Stimulated activated CD8-positive, alpha-beta memory T cell treated with anti-CD3 and anti-CD28 coated beads, Interleukin-2, amount 100 ng/mL, for 1 hour (primary cell): ENCODE results near the gene GSTT2.
"Not testable (repeated sequence)": the region's sequence is repeated elsewhere in the genome, so short reads cannot be mapped to it uniquely, and the experiment has no call there.

Experiments
- DNase-seq, 2 donors: peaks; one replicate each; pipeline ENCODE4 v3.0.0-alpha.2; 2020; ENCODE audit warnings: low read depth in 2 of 2

GSTT2 gene

DNA sequence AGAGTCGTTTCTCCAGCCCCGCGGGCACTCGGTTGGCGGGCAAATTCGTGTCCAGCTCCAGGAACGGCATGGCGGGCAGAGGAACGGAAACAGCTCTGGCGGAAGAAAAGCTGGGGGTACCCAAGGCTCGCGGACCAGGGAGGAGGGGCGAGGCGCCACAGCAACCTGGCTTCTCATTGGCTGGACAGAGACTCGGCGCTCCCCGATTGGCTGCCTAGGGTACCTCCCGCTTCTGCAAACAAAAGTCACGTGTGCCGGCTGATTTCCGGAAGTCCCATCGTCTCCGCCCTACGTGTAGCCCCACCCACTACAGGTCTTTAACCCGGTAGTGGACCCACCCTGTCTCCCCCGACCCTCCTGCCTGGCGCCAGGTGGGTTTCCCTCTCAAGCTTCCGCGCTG is 5.6 kb upstream of the GSTT2 start, which contains the start of gene DDT:
TSS of gene DDT (minus strand) at position 97 of the 400 bp plus-strand sequence. CDS start at position 70, 27 bp downstream.
- not testable (repeated sequence) for DNase-seq

DNA sequence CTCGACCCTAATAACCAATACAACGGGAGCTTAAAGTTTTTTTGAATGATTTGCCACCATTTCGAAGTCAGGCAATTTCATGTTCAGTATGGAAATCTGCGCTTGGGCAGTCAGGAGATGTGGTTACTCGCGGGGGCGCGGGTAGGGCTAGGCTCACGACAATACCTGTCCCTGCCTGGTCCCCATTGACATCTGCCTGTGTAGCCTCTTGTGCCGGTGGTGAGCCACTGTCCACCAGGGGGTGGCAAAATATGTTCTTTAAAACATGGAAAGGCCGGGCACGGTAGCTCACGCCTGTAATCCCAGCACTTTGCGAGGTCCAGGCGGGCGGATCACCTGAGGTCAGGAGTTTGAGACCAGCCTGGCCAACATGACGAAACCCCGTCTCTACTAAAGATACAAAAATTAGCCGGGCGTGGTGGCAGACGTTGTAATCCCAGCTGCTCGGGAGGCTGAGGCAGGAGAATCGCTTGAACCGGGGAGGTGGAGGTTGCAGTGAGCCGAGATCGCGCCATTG is 5.0 kb upstream of the GSTT2 start:
- not testable (repeated sequence) for DNase-seq

DNA sequence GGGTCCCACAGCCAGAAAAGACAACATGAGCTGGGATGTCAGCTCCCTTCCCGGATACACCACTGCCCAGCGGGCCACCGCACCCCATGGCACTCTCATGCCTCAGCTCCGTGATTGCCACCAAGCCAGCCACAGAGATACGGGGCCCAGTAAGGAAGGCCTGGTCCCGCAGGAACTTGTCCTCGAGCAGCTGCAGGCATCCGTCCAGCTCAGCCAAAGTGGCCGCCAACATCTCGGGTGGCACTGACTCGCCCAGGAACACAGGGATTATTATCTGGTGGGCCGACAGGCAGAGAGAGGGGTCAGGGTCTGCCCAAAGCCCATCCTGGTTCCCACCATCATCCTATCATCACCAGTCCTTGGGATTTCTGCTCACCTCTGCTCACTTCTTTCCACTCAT is 2.6 kb upstream of the GSTT2 start:
- DNase-seq = not testable (repeated sequence)

DNA sequence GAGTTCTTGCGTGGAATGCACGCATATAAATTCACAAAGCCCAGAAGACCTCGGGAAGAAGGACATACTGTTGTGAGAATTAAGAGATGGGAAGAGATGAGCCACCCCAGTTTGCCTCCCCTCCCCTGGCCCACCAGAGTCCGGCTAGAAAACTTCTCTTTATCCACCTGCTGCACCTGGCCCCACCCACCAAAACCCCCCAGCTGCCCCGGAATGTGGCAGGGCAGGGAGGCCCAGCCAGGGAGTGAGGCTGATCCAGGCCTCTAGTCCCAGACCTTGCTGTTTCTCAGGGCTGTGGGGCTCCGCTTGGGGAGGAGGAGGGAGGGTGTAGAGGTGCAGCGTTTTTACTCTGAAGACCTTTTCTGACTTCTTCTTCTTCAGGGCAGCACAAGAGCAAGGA is 633 bp downstream of the GSTT2 start:
- not testable (repeated sequence) for DNase-seq

DNA sequence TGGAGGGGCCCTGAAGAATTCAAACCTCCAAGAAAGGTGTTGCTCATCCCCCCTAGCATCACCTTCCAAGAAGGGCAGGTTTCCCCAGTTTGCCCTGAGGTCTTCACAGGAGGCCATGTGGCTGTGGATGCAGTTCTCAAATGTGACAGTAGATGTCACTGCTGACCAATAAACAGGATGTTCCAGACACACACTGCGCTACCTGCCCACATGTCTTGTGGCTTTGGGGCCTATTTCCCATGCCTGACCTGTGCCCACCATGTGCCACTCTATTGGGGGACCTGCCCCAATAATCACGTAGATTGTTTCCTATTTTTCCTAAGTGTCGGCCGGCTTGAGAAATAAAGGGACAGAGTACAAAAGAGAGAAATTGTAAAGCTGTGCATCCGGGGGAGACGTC is 4.5 kb downstream of the GSTT2 start:
- no peak for DNase-seq

DNA sequence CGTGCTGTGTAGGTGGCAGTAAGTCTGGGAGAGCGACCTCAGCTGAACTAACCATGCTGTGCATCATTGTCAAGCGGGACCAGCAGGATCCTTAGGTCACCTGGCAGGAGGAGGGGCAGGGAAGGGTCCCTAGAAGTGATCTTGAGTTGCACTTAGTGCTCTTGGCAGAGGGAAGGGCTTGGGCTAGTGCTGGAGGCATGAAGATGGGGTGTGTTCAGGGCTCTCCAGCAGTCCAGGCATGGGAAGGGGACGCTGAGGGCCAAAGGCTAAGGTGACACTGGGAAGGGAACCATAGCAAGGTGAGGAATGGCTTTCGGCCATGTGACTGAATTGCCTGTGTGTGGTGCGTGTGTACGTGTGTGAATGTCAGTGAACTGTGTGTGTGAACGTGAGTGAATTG is 6.2 kb downstream of the GSTT2 start:
- not testable (repeated sequence) for DNase-seq

DNA sequence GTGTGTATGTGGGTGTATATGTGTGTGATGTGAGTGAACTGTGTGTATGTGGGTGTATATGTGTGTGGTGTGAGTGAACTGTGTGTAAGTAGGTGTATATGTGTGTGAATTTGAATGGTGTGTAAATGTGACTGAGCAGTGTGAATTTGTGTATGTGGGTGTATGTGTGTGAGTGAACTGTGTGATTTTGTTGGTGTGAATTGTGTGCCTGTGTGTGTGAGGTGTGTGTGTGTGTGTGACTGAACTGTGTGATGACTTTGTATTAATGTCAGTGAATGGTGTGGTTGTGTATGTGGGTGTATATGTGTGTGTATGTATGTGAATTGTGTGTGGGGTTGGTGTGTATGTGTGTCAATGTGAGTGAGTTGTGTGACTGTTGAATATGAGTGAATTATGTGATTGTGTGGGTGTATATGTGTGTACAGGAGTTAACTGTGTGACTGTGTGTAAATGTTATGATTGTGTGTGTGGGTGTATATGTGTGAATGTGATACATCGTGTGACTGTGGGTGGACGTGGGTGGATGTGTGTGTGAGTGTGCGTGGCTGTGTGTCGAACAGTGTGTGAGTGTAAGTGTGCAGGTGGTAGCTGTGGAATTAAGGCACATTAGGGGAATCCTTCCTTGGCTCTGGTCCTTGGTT is 6.7 kb downstream of the GSTT2 start:
- not testable (repeated sequence) for DNase-seq

DNA sequence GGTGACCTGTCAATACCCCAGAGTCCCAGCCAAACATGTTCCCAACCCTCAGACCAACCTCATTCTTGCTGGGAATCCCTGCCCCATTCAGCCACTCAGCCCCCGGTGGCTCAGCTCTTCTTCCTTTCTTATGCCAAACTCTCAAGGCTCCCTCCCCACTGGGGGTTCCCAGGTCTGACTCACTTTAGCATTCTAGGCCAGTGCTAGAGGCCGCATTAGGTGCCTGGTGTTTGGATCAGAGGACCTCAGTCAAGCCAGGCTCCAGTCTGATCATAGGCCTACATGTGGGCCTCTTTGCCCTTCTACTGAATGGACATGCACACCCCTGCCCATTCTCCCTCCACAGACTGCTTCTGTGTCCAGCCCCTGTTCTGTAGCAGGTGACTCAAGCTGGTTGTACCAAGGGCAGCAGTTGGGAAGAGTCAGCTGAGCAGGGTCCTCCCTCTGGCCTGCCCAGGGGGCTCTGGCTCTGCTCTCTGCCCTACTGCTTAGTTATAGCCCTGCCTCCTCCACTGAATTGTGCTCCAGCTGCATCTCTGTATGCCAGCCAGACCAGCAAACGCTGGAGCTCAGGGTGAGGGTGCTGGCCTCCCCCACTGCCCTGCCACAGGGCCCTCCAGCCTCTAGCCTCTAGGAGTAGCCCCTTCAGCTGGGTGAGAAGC is 9.8 kb downstream of the GSTT2 start:
- DNase-seq = not testable (repeated sequence)

DNA sequence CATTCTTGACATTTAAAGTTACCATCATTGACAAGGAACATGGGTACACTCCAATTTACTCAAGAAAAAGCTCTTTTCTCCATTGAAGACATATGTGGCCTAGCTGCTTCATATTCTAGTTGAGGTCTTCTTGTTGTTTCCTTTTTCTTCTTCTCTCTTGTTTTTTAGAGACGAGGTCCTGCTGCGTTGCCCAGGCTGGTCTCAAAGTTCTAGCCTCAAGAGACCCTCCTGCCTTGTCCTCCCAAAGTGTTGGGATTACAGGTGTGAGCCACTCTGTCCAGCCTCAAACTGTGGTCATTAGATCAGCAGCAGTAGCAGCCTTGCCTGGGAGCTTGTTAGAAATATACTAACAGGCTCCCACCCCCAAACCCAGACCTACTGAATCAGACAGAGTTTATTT is 13.1 kb downstream of the GSTT2 start:
- DNase-seq = not testable (repeated sequence)

DNA sequence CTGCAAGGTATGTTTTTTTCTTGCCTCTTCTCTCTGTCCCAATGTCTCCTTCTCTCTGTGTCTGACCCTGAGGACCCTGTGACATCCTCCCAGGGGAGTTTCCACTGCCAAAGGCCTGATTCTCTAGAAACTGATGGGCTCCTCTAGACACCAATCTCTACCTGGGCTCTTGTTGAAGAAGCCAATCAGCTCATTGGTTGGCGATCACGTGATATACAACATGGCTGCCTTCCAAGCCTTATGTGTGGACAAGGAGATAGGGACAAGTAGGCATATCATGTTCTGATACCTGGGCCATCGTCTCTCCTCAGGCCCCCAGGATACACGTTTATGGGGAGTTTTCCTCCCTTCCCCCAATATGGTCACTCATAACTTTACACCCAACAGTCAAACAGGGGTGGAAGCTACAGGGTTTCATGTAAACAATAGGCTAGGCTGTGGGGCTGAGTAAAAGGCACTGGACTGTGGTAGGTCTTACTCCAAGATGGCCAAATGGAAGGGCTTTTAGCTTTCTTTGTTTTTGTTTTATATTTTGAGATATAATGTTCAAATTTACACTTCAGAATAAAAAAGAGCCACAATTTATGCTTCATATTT is 13.7 kb downstream of the GSTT2 start:
- not testable (repeated sequence) for DNase-seq

DNA sequence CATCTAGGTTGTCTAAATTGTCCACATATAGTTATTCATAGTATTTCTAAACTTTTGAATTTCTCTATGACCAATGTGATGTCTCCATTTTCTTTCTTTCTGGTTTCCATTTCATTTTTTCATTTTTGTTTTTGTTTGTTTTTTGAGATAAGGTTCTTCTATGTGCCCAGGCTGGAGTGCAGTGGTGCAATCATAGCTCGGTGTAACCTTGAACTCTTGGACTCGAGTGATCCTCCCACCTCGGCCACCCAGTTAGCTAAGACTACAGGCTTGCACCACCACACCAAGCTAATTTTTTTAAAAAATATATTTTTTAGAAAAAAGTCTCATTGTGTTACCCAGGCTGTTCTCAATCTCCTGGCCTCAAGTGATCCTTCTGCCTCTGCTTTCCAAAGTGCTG is 17.2 kb downstream of the GSTT2 start:
- no peak for DNase-seq

DNA sequence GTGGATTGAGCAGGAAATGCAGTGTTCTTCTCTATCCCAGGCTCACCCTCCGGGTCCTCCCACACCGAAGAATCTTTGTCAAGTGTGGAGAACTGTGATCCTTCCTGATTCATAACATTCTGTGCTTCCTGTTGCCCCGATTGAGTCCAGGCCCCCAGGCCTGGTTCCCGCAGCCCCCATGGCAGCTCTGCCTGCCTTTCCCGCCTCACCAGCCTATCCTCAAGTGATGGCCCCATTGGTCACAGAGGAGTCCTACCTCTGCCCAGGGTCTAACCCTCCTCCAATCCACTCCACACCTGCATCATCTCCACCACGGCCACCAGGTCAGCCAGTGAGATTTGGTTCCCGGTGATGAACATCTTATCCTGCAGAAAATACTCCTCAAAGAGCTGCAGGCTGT is 19.8 kb downstream of the GSTT2 start:
- DNase-seq = not testable (repeated sequence)

DNA sequence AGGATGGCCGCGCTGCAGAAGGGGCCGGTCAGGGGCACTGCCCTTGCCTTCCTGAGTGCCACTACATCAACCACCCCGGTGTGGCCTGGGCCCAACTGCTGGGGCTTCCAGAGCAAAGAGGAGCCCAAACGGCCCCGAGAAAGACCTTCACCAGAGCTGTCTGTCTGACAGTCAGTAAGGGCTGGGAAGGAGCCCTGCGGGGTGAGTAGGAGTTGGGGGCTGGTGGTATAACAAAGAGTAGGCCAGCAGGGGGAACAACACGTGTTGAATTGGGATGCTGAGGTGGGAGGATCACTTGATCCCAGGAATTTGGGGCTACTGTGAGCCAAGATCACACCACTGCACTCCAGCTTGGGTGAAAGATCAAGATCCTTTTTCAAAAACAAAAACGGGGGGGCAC is 21.4 kb downstream of the GSTT2 start:
- DNase-seq = no peak

DNA sequence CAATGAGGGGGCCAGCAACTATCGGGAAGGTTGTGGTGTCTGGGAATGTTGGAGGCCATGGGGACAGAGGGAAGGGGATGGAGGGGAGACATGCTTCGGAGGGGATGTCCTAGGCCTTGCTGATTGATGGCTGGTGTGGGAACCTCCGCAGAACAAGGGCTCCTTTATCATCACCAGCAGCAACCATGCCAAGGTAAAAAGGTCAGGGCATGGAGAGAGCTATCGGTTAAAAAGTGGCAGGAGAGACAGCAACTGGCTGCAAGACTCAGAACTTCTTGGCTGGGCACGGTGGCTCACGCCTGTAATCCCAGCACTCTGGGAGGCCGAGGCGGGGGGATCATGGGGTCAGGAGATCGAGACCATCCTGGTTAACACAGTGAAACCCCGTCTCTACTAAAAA is 22.3 kb downstream of the GSTT2 start:
- no peak for DNase-seq

DNA sequence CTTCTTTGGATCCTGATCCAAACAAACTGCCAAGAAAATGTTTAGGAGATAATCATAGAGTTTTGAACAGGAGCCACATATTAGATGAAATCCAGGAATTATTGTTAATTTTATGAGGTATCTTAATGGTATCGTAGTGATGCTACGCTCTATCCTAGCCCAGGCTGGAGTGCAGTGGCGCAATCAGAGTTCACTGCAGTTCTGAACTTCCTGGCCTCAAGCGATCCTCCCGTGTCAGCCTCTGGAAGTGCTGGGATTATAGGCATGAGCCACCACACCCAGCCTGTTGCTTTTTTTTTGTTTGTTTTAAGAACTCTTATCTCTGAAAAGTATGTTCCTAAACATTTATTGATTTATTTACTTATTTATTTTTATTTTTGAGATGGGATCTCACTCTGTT is 22.9 kb downstream of the GSTT2 start:
- no peak for DNase-seq

DNA sequence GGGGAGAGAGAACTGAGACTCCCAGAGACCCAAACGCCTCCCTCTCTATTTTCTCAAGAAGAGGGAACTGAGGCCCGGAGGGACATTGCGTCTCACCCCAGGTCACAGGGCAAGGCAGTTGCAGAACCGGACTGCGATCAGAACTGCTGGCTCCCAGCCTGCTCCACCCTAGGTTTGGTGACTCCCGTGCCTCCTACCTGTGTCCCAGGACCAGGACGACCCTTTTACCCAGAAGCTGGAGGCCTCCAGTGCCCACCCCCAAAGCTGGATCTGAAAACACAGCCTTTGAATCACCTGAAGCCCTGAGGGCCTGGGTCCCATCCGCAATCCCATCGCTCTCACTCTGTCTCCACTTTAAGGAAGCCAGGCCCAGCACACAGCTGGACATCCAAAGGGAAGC is 24.0 kb downstream of the GSTT2 start:
- no peak for DNase-seq

DNA sequence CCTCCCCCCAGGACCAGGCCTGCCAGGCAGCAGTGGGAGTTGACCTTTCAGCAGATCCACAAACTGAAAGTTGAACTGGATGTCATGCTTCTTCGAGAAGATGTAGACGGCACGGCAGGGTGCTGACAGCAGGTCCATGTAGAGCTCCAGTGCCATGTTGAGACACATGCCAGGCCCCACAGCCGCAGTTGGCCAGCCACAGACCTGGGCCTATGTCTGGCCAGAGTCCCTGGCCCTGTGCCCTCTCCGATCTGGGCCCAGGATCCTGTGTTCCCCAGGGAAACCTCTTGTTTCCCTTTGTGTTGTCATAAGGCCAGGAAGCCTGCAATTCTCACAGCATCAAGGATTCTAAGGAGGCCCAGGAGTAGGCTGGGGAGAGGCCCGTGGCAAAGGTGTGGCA is 25.3 kb downstream of the GSTT2 start, which contains the start of gene GSTT4:
TSS of gene GSTT4 (minus strand) at position 253 of the 400 bp plus-strand sequence. CDS start at position 156, 97 bp downstream.
- DNase-seq = no peak

DNA sequence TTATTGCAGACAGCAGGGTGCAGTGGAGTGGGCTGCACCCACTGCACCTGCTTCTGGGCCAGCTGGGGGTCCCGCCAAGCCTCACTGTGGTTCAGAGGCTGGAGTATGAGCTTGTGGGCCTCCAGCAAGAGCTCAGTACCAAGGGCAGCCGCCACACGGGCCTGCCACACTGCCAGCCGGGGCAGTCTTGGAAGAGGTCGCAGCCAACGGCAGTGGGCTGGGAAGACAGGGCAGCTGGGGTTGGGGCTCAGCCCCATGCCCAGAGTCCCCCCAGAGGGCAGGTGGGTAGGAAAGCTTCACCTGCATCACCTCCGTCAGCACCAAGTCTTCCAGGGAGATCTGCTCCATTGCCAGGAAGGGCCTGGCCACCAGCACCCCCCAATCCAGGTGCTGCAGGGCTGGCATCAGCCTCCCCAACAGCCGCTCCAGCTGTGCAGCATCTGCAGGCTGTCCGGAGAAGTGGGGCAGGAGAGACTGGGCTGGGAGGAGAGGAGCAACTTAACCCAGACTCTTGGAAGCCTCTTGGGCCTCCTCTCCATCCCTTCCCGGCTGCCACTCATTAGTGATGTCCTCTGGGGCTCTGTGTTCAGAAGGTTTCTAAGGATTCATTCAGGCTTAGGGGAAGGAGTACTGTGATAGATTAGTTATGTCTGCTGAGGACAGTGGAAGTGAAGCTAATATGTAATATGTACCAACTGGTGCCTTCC is 26.4 kb downstream of the GSTT2 start:
- no peak for DNase-seq

DNA sequence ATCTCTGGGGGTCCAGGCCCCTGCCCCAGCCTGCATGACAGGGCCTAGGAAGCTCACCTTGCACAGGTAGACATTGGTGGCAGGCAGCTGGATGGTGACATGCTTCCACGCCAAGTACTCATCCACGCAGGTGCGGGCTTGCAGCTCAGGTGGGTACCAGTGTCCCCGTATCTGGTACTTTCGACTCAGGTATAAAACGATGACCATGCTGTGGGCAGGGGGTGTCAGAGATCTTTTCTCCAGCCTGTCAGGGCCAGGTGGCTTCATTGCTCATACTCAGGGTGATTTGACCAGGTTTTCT is 26.9 kb downstream of the GSTT2 start:
- no peak for DNase-seq

DNA sequence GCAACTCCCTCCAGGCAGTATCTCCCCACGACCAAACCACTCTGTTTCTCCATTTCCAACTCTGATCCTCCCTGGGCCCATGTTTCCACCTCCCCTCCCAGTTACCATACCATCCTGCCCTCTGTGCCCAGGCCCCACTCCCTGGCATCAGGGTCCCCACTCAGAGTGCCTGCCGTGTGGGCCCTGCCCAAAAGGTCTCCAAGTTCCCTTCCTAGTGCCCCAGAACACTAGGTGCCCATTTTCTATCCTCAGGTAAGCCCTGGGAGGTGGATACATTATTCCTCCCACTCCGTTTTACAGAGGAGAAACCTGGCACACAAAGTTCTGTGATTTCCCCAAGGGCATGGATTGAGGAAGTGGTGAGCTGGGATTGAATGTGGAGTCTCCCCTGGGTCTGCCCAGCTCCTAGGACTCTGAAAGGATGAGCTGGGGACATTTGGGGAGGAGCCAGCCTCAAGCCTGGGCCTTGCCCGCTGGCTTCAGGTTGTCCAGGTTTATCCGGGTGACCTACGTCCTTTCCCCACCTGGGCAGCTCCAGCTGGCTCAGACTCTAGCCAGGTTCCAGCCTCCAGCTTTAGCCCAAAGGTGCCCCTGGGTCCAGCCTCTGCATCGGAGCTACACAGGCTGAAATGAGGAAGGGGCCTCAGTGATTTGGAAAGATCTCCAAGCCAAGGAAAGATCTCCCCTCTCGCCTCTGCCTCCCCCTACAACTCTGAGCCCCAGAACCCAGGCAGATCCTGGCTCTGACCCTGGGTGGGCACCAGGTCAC is 27.5 kb downstream of the GSTT2 start:
- DNase-seq = no peak

DNA sequence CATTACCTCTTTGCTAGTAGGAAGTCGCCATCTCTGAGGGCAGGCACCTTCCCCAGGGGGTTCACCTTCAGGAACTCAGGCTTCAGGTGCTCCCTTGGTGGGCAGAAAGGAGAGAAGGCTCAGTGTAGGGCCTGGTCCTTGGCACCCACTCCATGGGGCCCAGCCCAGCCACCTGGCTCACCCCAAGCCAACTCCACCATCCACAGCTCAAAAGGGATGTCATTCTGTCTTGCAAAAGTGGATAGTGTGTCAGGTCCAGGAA is 28.0 kb downstream of the GSTT2 start:
- DNase-seq = no peak
